CD4-positive, alpha-beta T cell treated with Interleukin-10 for 1 hour (primary cell): Measurements from ENCODE around the gene ATP8B3.

Experiments used
- DNase-seq: peaks from one replicate; pipeline ENCODE4 v3.0.0-alpha.2; 2020

ATP8B3 gene

GRCh38 chr19:1836458-1837221 is 24.6 kb upstream of the ATP8B3 start:
- no peak for DNase-seq

DNA sequence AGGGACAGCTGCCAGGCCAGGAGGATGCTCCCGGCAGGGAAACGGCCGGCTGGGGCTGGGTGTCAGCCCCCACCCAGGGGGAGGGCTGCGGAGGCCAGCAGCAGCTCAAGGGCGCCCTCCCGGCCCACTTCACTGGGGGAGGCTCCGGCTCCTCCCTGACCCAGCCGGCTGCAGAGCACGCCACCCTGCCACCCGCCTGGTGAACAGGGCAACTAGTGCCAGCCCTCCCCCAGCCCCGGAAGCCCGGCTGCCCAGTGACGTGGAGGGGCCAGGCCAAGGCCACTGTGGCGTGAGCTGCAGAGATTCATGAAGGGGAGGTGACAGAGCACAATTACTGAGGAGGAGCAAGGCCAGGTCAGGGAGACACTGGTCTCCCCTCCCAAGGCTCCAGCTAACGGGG is 21.5 kb upstream of the ATP8B3 start:
- DNase-seq = no peak

DNA sequence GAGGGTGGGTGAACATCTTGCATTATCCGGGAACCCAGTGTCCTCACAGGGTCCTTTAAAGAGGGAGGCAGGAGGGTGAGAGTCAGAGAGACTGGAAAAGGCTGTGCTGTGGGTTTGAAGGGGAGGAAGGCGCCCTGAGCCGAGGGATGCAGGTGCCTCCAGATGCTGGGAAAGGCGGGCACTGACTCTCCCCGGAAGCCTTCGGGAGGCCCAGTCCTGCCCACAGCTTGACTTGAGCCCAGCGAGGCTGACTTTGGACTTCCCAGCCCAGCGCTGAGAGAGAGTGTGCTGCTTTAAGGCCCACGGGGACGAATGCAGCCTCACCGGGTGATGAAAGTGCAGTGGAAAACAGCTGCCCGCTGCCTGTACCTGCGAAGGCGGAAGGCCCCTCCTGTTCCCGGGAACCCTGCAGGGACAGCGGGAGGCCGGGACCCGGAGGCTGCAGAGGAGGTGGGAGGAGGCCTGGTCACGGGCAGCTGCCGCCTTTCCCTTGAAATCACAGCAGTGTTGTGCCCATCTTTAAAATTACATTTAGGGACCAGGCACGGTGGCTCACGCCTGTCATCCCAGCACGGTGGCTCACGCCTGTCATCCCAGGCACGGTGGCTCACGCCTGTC is 20.1 kb upstream of the ATP8B3 start:
- DNase-seq = no peak

GRCh38 chr19:1830978-1831377 is 18.9 kb upstream of the ATP8B3 start:
- DNase-seq = no peak

GRCh38 chr19:1830568-1830967 is 18.5 kb upstream of the ATP8B3 start:
- no peak for DNase-seq

GRCh38 chr19:1829958-1830357 is 17.9 kb upstream of the ATP8B3 start:
- no peak for DNase-seq

DNA sequence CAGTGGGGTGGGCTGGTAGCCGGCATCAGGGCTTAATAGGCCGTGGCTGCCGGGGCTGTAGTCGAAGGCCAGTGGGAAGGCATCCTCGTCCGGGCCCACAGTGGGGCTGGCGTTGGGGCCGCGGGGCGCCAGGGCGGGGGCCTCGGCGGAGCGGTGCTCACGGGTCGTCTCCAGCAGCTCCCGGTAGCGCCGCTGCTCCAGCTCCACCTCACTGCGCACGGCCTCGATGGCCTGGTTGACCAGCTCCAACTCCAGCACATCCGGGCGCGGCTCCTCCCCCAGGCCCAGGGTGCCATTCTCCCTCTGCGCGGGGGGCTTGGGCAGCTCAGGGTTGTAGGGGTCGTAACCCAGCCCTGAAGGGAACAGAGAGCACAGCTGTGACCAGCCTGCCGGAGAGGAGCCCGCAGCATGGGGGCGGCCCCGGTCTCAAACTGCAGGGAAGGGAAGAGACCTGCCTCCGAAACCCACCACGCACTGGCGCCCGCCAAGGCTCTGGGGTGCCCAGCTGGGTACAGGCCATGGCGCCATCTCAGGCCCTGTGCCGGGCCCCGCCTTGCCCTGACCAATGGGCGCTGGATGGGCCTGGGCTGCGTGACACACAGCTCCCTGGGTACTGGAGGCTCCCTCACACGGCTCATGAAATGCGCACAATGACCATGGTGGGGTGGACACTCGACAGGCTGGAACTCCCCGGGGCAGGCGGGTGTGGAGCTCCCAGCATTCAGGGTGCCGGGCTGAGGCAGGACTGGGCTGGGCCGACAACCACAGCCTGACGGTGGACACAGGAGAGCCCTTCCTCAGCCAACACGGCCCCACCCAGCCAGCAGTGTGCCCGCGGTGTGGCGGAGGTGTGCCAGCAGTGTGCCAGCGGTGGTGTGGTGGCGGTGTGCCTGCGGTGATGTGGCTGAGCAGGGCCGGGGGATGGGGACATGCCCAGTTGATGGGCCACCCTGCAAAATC is 16.5 kb upstream of the ATP8B3 start:
- no peak for DNase-seq

GRCh38 chr19:1827566-1828278 is 15.6 kb upstream of the ATP8B3 start:
- no peak for DNase-seq

GRCh38 chr19:1826557-1827521 is 14.8 kb upstream of the ATP8B3 start:
- DNase-seq = no peak

DNA sequence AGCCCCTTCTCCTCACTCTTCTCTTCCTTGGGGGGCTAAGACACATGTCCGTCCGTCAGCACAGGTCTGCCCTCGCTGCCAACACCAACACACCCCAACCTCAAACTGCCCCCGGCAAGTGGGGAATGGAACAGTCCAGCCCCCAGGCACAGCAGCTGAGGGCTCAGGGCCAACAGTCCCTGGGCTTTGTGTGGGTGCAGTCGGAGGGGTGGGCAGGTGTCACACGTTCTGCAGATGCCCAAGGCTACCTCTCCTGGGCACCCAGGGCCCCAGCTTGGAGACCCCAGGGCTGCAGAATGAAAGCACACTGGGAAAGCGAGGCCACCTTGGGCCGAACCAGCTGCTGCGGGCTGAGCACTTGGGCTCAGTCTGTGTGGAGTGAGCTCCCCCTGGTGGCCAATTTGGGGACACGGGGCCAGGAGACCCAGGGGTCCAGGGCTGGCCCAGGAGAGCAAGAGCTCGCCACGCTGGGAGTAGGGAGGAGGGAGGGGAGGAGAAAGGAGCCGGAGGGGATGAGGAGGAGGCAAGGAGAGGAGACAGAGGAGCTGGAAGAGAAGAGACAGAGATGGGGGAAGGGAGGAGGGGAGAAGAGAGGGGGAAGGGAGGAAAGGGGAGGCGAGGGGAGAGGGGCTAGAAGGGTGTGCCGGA is 14.0 kb upstream of the ATP8B3 start:
- peak; percentile 82 for DNase-seq

DNA sequence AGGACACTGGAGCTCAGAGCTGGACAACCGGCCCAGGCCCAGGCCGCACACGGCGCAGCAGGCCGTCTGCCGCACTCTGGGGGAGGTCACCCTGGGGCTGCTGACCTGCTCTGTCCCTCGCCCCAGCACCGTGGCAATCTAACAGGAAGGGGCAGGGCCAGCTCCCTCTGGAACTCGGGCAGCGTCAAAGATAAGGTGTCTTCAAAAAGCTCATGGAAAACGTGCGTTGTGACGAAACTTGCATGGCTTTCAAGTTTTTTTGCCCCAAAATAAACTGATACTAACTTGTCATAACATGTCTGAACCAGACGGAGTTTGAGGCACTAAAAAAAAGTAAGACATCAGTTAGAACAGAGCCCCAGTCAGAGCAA is 12.2 kb upstream of the ATP8B3 start:
- no peak for DNase-seq

- no peak for DNase-seq
These were observed 11.6 kb upstream of the ATP8B3 start for GRCh38 chr19:1823539-1824251.

DNA sequence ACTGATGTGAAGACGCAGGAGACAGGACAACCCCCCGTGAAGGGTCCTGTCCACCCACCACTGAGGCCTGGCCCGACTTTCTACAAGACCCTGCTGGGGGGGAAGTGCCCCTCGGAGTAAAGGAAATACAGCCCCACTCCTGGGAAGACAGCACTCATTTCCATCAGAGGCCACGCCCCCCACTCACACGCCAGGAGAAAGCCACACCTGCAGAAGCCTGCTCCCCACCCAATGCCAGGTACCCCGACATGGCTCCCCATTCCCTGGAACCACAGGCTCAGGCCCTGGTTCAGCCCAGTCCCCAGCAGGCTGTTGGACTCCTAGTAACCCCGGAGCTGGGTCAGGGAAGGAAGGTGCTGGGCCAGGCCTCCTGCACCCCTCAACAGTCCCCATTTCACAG is 10.9 kb upstream of the ATP8B3 start:
- DNase-seq = no peak

DNA sequence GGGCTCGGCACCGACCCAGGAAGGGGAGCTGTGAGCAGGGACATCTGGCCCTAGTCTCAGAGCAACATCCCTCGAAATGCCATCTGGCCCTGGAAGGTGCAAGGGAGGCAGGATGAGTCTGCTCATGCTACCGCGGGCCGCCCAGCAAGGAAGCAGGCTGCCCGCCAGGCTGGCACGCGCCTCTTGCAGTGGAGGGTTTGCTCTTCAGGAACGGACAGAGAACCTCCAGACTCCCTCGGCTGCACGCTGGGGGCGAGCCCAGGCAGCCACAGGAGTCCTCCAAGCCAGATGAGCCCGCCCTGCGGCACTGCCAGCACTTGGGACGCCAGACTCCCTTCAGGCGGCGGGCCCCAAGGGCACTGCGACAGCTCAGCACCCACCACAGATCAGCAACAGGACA is 10.1 kb upstream of the ATP8B3 start:
- no peak for DNase-seq

DNA sequence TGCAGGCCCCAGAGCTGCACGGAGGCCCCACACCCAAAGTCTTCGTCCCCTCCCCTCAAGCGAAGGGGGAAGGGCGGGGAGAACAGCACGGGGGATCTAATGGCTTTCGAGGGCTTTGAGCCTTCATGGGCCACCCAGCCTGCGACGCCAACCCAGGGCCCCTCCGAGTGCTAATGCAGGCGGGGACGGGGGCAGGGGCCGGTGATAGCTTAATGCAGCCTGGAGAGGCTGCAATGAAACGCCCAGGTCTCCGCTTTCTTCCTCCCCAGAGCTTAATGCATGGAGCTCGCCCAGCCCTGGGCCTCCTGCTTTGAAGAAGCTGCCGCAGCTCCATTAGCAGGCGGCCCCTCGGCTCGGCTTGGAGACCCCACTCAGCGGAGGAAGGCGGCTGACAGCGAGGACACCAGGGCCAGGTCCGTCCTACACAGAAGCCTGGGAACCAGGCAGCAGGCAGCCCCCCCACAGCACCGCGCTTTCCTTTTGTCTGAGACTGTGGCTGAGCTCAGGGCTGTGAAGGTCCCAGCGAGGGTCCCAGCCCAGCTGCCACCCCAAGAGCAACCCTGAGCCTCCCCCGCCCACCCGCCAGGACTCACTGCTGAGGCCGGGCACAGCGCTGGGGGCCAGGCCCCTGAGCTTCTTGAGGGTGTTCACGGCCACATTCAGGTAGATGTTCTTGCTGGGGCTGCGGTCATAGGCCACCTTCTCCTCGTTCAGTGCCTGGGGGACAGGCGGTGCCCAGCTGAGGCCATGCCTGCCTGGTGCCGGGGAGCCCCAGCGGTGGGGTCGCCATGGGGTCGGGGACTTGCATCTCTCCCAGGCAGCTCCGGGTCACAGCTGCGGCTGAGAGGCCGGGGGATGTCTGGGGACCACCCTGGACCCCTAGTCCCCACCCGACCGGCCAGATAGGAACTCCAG is 7.5 kb upstream of the ATP8B3 start:
- DNase-seq = no peak

DNA sequence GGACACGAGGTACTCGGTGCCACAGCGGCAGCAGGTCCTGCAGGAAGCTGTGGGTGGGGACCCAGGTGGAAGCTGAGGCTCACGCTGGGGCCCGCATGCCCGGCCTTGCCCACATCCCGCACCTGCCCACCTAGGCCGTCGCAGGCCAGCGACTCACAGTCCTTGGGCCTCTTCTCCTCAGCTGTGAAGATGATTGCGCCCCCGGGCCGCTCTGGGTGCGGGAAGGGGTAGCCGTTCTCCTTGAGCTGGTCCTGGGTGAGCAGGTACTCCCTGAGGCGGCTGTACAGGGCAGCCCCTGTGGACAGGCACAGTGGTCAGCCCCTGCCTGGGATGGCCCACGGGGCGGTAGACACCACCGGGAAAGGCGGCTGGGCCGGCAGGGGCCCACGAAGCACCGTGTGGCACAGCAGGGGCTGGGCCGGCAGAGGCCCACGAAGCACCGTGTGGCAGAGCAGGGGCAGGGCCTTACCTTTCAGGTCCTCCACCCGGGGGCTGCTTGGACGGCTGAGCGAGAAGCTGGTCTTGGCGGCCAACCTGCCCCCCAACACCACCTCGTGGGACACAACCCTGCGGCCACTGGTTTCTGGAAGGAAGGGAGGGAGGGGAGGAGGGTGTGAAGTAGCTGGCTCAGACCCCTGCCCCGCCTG is 6.6 kb upstream of the ATP8B3 start:
- DNase-seq = no peak

- DNase-seq = no peak
These were observed 5.6 kb upstream of the ATP8B3 start for GRCh38 chr19:1817553-1818179.

- DNase-seq = no peak
These were observed 4.6 kb upstream of the ATP8B3 start for GRCh38 chr19:1816530-1817298.
